ENCODE results near the gene CYB5R4.

GRCh38 chr6:83872386-83873118 is 13.1 kb downstream of the CYB5R4 start:
- TF ChIP-seq POLR2AphosphoS5 (IDR thresholded peaks at IDR 0.05) (no peak), POLR2A (IDR thresholded peaks at IDR 0.05; ENCODE audit: low read depth) (no peak), CTCF (IDR thresholded peaks at IDR 0.05) (no peak), EP300 (IDR thresholded peaks at IDR 0.05) (no peak)

All from esophagus muscularis mucosa (tissue), 4 donors.